Sigmoid colon (tissue), 7 donors: ENCODE results near the gene SLC35F1. TPM values are rescaled to one million over a fixed set of nuclear protein-coding genes. Genes with fewer than 3 reads are reported as not detected.

ENCODE experiments used
- DNase-seq: peaks from one replicate; pipeline ENCODE4 v3.0.0-alpha.2; 2019
- H3K27ac ChIP-seq, 4 donors: fragments of 200-600 bp; sonication (generic); one replicate each; pipeline ENCODE4 v1.5.1; 2016 to 2019; ENCODE audit warnings: mild to moderate bottlenecking in 1 of 4
- H3K27me3 ChIP-seq, 3 donors: fragments of 200-600 bp; sonication (generic); one replicate each; pipeline ENCODE4 v1.5.1; 2019; ENCODE audit warnings: mild to moderate bottlenecking in 1 of 3
- H3K36me3 ChIP-seq, 4 donors: fragments of 200-600 bp; sonication (generic); one replicate each; pipeline ENCODE4 v1.5.1; 2016 to 2019
- H3K4me1 ChIP-seq, 4 donors: fragments of 200-600 bp; sonication (generic); one replicate each; pipeline ENCODE4 v1.5.1; 2017 to 2019
- H3K4me3 ChIP-seq, 4 donors: fragments of 200-600 bp; sonication (generic); one replicate each; pipeline ENCODE4 v1.5.1; 2017 to 2019; ENCODE audit warnings: mild to moderate bottlenecking in 2 of 4, moderate library complexity in 1 of 4
- H3K9me3 ChIP-seq, 4 donors: fragments of 200-600 bp in 3 of 4; sonication (generic) in 3 of 4; one replicate each; pipeline versions ENCODE4 v1.5.1 to v1.6.1; 2013 to 2019
- EP300 ChIP-seq, 4 donors: sonication (generic); formaldehyde crosslinking; IDR thresholded peaks; one replicate each; pipeline ENCODE4 v1.6.1; 2017; ENCODE audit warnings: antibody characterized with exemption in 4 of 4
- POLR2A ChIP-seq, 2 donors: fragments of 450-650 bp; IDR thresholded peaks; one replicate each; pipeline ENCODE4 v1.6.1; 2016; ENCODE audit warnings: antibody characterized with exemption in 2 of 2, mild to moderate bottlenecking in 2 of 2, moderate library complexity in 2 of 2
- POLR2AphosphoS5 ChIP-seq, 4 donors: sonication (generic); formaldehyde crosslinking; IDR thresholded peaks; one replicate each; pipeline ENCODE4 v1.6.1; 2017; ENCODE audit warnings: antibody characterized with exemption in 4 of 4
- WGBS, 2 donors: extraction: QIAGEN DNeasy Blood & Tissue Kit; methylation state at CpG; one replicate each; pipeline ENCODE4 v1.1.7; 2013; 5-methylcytosine and 5-hydroxymethylcytosine counted together
- intact Hi-C: fragments of 100-400 bp; cut with DNase I; formaldehyde crosslinking; loops from one replicate; pipeline ENCODE4 v1.15.1; 2023
- polyA plus RNA-seq, 3 donors: library from polyadenylated mRNA; stranded (reverse); fragments of 200-250 nt; gene quantifications; one replicate each; pipeline ENCODE4 v1.2.3, GENCODE V29; 2013
- total RNA-seq, 4 donors: library from RNA; depleted of rRNA; stranded (reverse); fragments of >200 nt; gene quantifications; one replicate each; pipeline ENCODE4 v1.1.0, GENCODE V29; 2016
- TF ChIP-seq, protein P1 (sequence below), 4 experiments: fragments of 450-650 bp in 3 of 4; fragments of 200-600 bp in 1 of 4; IDR thresholded peaks; one replicate each; pipeline ENCODE4 v1.5.1; 2016 to 2019; ENCODE audit warnings: antibody characterized with exemption in 4 of 4, mild to moderate bottlenecking in 3 of 4, moderate library complexity in 2 of 4
- donor health status: healthy with polysubstance abuse.
- donor health status: Bipolar disorder and iron deficiency.
- donor health status: healthy.

The SLC35F1 gene
- total and polyA plus RNA-seq, 7 donors = under 0.01 to 8.9 (median 4.0) TPM; not detected in 1

- Histone ChIP-seq H3K27ac (no peak overlapping the region), H3K4me3 (no peak overlapping the region), H3K27me3 (no peaks in the 10 kb centered on the region), H3K4me1 (no peaks in the 10 kb centered on the region), H3K9me3 (peaks cover 0 to 3% (median 0%) of the 10 kb centered on the region in 4 donors), H3K36me3 (no peaks in the 10 kb centered on the region)
- TF ChIP-seq POLR2A (IDR thresholded peaks at IDR 0.05) = no peak
- TF ChIP-seq EP300 (IDR thresholded peaks at IDR 0.05) = no peak
- TF ChIP-seq POLR2AphosphoS5 (IDR thresholded peaks at IDR 0.05) = no peak
- TF ChIP-seq, protein P1, sequence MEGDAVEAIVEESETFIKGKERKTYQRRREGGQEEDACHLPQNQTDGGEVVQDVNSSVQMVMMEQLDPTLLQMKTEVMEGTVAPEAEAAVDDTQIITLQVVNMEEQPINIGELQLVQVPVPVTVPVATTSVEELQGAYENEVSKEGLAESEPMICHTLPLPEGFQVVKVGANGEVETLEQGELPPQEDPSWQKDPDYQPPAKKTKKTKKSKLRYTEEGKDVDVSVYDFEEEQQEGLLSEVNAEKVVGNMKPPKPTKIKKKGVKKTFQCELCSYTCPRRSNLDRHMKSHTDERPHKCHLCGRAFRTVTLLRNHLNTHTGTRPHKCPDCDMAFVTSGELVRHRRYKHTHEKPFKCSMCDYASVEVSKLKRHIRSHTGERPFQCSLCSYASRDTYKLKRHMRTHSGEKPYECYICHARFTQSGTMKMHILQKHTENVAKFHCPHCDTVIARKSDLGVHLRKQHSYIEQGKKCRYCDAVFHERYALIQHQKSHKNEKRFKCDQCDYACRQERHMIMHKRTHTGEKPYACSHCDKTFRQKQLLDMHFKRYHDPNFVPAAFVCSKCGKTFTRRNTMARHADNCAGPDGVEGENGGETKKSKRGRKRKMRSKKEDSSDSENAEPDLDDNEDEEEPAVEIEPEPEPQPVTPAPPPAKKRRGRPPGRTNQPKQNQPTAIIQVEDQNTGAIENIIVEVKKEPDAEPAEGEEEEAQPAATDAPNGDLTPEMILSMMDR (IDR thresholded peaks at IDR 0.05) = no peak
- WGBS, 2 donors = 46 to 60% methylated on average over 3 of the region's 3 CpGs
- no peak for DNase-seq
- intact Hi-C loops = no loop called here
These were observed 321.8 kb downstream of the SLC35F1 start for GRCh38 chr6:118228886-118229285.

GRCh38 chr6:118240878-118241528 lies 333.9 kb downstream of the SLC35F1 start:
- no peaks in the 10 kb centered on the region for H3K36me3 ChIP-seq
- no peaks in the 10 kb centered on the region for H3K27me3 ChIP-seq
- DNase-seq = no peak
- no peaks in the 10 kb centered on the region for H3K4me1 ChIP-seq
- H3K27ac ChIP-seq = no peak overlapping the region
- 79 to 87% methylated on average over 1 of the region's 1 CpG for WGBS, 2 donors
- TF ChIP-seq EP300 (IDR thresholded peaks at IDR 0.05) (no peak), POLR2A (IDR thresholded peaks at IDR 0.05) (no peak), POLR2AphosphoS5 (IDR thresholded peaks at IDR 0.05) (no peak)
- intact Hi-C loops = no loop called here
- H3K4me3 ChIP-seq = no peak overlapping the region
- H3K9me3 ChIP-seq = no peaks in the 10 kb centered on the region

DNA sequence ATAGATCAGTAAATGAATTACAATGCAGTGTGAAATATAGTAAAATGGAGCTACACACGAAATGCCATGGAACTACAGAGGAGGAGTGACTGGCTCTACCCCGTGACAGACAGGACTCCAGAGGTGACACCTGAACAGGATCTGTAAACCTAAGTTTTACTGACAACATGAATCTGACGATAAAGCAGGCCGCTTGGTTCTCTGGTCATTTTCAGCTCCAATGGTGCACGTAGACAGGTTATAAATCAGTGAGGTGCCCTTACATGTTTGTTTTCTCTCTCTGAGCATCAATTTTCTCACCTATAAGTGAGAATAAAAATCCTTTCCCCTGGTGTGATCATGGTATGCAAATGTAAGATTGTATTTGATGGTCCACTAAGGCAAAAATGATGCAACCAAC lies 339.3 kb downstream of the SLC35F1 start:
- H3K4me3 ChIP-seq = no peak overlapping the region
- H3K27me3 ChIP-seq = no peaks in the 10 kb centered on the region
- 72 to 81% methylated on average over 5 of the region's 5 CpGs for WGBS, 2 donors
- TF ChIP-seq EP300 (IDR thresholded peaks at IDR 0.05) = no peak
- TF ChIP-seq POLR2AphosphoS5 (IDR thresholded peaks at IDR 0.05) = no peak
- TF ChIP-seq, protein P1 (IDR thresholded peaks at IDR 0.05) = no peak
- TF ChIP-seq POLR2A (IDR thresholded peaks at IDR 0.05) = no peak
- DNase-seq = no peak
- H3K36me3 ChIP-seq = no peaks in the 10 kb centered on the region
- H3K9me3 ChIP-seq = peaks cover 0 to 3% (median 0%) of the 10 kb centered on the region in 4 donors
- no peak overlapping the region for H3K27ac ChIP-seq
- intact Hi-C loops = no loop called here
- no peaks in the 10 kb centered on the region for H3K4me1 ChIP-seq

- DNase-seq = no peak
- peaks cover 0 to 3% (median 0%) of the 10 kb centered on the region in 4 donors for H3K9me3 ChIP-seq
- H3K36me3 ChIP-seq = no peaks in the 10 kb centered on the region
- TF ChIP-seq EP300 (IDR thresholded peaks at IDR 0.05) = no peak
- TF ChIP-seq POLR2A (IDR thresholded peaks at IDR 0.05) = no peak
- no peak for TF ChIP-seq POLR2AphosphoS5 (IDR thresholded peaks at IDR 0.05)
- TF ChIP-seq, protein P1 (IDR thresholded peaks at IDR 0.05) = no peak
- H3K27me3 ChIP-seq = no peaks in the 10 kb centered on the region
- intact Hi-C loops = no loop called here
- no peak overlapping the region for H3K27ac ChIP-seq
- H3K4me1 ChIP-seq = no peaks in the 10 kb centered on the region
- no peak overlapping the region for H3K4me3 ChIP-seq
- WGBS, 2 donors = 74 to 93% methylated on average over 1 of the region's 1 CpG
These were observed 341.1 kb downstream of the SLC35F1 start for GRCh38 chr6:118248171-118248570.

- Histone ChIP-seq H3K36me3 (no peaks in the 10 kb centered on the region), H3K27ac (no peak overlapping the region), H3K9me3 (peaks cover 0 to 3% (median 0%) of the 10 kb centered on the region in 4 donors), H3K4me1 (no peaks in the 10 kb centered on the region), H3K4me3 (no peak overlapping the region), H3K27me3 (no peaks in the 10 kb centered on the region)
- 28 to 71% methylated on average over 5 of the region's 5 CpGs for WGBS, 2 donors
- TF ChIP-seq, protein P1 (IDR thresholded peaks at IDR 0.05) = no peak
- TF ChIP-seq EP300 (IDR thresholded peaks at IDR 0.05) = no peak
- DNase-seq = no peak
- intact Hi-C loops = no loop called here
These were observed 342.6 kb downstream of the SLC35F1 start for GRCh38 chr6:118249680-118250079.
